H1 (cell line): Measurements from ENCODE around the gene PTGES3L.

Experiments used
- CBX8 ChIP-seq: fragments of 300-800, 300-1000 bp; sonication (generic); IDR thresholded peaks from 2 replicates; pipeline ENCODE4 v1.7.1; 2016; ENCODE audit warnings: low read depth, low read length, borderline replicate concordance
- CHD2 ChIP-seq: IDR thresholded peaks from 2 replicates; pipeline ENCODE4 v1.6.1; 2012; ENCODE audit warnings: low read length, improper control_type of control experiment
- CREB1 ChIP-seq: IDR thresholded peaks from 2 replicates; pipeline ENCODE4 v1.6.1; 2012; ENCODE audit warnings: inconsistent platforms
- CTCF ChIP-seq, 3 experiments: IDR thresholded peaks; 1 replicate in 2 of 3; 2 replicates in 1 of 3; pipeline versions ENCODE4 v1.5.1 to v1.6.1; 2011; ENCODE audit warnings: low read length in 3 of 3, mild to moderate bottlenecking in 3 of 3, inconsistent platforms in 2 of 3, low read depth in 1 of 3, moderate library complexity in 1 of 3; ENCODE audit not compliant: insufficient read depth in 1 of 3; ENCODE audit errors: control extremely low read depth in 1 of 3
- FOSL1 ChIP-seq: IDR thresholded peaks from 2 replicates; pipeline ENCODE4 v1.6.1; 2011; ENCODE audit warnings: mild to moderate bottlenecking, low read depth, low read length, moderate library complexity; ENCODE audit not compliant: insufficient read depth
- MAFK ChIP-seq: IDR thresholded peaks from 2 replicates; pipeline ENCODE4 v1.6.1; 2012; ENCODE audit warnings: low read depth, mild to moderate bottlenecking, improper control_type of control experiment, low read length
- SIN3A ChIP-seq, 2 experiments: IDR thresholded peaks in 1 of 2; conservative IDR thresholded peaks in 1 of 2; 2 replicates each; pipeline ENCODE4 v1.6.1; 2011 to 2012; ENCODE audit warnings: low read length in 2 of 2, improper control_type of control experiment in 1 of 2, low read depth in 1 of 2, mild to moderate bottlenecking in 1 of 2
- TF ChIP-seq, protein P1 (sequence below): fragments of 300-600 bp; sonication (generic); IDR thresholded peaks from 2 replicates; pipeline ENCODE4 v1.7.1; 2012; ENCODE audit warnings: low read length, moderate library complexity, mild to moderate bottlenecking, inconsistent platforms; ENCODE audit not compliant: insufficient replicate concordance

DNA sequence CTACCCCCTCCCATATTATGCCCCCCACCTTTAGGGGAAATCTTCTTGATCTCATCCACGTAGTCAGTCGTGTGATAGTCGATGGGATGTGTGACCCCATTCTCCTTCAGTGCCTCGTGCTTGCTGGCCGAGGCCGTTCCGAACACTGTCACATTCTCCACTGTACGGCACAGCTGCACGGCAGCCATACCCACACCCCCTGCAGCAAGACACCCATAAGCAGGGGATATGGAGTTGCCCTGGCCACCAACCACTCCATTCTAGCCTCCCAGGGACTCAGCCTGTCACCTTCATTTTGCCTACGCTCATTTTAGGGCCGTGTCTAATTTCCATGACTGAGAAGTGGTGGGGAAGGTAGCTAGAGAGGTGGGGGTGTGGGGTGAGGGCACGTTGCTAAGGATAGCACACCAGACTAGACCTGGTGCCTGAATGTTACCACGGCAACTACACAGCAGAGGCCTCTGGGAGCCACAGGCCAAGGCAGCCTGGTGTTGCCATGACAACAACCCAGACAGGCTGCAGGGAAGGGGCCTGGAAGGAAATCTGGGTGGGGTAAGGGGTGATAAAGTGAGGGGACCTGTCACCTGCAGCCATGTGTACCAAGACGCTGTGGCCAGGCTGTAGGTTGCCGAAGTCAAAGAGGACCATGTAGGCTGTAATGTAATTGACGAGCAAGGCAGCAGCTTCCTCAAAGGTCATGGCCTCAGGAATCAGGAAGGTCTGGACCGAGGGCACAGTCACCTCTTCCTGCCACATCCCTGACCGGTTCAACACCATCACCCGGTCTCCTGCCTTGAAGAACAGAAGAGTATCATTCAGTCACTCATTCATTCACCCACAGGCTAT, 38.4 kb upstream of the PTGES3L start:
- TF ChIP-seq CBX8 (no peak), SIN3A (conservative IDR thresholded peaks at IDR 0.05 in 1 of 2, IDR thresholded peaks at IDR 0.05 in 1 of 2; ENCODE audit: low read depth in 1 of 2, low read length in 2 of 2) (no peak), FOSL1 (no peak), CHD2 (no peak), CTCF (IDR thresholded peaks at IDR 0.05; ENCODE audit: control extremely low read depth in 1 of 3, insufficient read depth in 1 of 3, low read depth in 1 of 3, low read length in 3 of 3) (no peak), MAFK (no peak), CREB1 (no peak)
- TF ChIP-seq, protein P1, sequence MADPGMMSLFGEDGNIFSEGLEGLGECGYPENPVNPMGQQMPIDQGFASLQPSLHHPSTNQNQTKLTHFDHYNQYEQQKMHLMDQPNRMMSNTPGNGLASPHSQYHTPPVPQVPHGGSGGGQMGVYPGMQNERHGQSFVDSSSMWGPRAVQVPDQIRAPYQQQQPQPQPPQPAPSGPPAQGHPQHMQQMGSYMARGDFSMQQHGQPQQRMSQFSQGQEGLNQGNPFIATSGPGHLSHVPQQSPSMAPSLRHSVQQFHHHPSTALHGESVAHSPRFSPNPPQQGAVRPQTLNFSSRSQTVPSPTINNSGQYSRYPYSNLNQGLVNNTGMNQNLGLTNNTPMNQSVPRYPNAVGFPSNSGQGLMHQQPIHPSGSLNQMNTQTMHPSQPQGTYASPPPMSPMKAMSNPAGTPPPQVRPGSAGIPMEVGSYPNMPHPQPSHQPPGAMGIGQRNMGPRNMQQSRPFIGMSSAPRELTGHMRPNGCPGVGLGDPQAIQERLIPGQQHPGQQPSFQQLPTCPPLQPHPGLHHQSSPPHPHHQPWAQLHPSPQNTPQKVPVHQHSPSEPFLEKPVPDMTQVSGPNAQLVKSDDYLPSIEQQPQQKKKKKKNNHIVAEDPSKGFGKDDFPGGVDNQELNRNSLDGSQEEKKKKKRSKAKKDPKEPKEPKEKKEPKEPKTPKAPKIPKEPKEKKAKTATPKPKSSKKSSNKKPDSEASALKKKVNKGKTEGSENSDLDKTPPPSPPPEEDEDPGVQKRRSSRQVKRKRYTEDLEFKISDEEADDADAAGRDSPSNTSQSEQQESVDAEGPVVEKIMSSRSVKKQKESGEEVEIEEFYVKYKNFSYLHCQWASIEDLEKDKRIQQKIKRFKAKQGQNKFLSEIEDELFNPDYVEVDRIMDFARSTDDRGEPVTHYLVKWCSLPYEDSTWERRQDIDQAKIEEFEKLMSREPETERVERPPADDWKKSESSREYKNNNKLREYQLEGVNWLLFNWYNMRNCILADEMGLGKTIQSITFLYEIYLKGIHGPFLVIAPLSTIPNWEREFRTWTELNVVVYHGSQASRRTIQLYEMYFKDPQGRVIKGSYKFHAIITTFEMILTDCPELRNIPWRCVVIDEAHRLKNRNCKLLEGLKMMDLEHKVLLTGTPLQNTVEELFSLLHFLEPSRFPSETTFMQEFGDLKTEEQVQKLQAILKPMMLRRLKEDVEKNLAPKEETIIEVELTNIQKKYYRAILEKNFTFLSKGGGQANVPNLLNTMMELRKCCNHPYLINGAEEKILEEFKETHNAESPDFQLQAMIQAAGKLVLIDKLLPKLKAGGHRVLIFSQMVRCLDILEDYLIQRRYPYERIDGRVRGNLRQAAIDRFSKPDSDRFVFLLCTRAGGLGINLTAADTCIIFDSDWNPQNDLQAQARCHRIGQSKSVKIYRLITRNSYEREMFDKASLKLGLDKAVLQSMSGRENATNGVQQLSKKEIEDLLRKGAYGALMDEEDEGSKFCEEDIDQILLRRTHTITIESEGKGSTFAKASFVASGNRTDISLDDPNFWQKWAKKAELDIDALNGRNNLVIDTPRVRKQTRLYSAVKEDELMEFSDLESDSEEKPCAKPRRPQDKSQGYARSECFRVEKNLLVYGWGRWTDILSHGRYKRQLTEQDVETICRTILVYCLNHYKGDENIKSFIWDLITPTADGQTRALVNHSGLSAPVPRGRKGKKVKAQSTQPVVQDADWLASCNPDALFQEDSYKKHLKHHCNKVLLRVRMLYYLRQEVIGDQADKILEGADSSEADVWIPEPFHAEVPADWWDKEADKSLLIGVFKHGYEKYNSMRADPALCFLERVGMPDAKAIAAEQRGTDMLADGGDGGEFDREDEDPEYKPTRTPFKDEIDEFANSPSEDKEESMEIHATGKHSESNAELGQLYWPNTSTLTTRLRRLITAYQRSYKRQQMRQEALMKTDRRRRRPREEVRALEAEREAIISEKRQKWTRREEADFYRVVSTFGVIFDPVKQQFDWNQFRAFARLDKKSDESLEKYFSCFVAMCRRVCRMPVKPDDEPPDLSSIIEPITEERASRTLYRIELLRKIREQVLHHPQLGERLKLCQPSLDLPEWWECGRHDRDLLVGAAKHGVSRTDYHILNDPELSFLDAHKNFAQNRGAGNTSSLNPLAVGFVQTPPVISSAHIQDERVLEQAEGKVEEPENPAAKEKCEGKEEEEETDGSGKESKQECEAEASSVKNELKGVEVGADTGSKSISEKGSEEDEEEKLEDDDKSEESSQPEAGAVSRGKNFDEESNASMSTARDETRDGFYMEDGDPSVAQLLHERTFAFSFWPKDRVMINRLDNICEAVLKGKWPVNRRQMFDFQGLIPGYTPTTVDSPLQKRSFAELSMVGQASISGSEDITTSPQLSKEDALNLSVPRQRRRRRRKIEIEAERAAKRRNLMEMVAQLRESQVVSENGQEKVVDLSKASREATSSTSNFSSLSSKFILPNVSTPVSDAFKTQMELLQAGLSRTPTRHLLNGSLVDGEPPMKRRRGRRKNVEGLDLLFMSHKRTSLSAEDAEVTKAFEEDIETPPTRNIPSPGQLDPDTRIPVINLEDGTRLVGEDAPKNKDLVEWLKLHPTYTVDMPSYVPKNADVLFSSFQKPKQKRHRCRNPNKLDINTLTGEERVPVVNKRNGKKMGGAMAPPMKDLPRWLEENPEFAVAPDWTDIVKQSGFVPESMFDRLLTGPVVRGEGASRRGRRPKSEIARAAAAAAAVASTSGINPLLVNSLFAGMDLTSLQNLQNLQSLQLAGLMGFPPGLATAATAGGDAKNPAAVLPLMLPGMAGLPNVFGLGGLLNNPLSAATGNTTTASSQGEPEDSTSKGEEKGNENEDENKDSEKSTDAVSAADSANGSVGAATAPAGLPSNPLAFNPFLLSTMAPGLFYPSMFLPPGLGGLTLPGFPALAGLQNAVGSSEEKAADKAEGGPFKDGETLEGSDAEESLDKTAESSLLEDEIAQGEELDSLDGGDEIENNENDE, result no peak
